ENCODE data around the gene G6PC2. TPM values are rescaled to one million over a fixed set of nuclear protein-coding genes. Genes with fewer than 3 reads are reported as not detected.
"Not testable (repeated sequence)": the region's sequence is repeated elsewhere in the genome, so short reads cannot be mapped to it uniquely, and the experiment has no call there.

Gene G6PC2
- total RNA-seq, 1 donor from 2014 or later: not detected

DNA sequence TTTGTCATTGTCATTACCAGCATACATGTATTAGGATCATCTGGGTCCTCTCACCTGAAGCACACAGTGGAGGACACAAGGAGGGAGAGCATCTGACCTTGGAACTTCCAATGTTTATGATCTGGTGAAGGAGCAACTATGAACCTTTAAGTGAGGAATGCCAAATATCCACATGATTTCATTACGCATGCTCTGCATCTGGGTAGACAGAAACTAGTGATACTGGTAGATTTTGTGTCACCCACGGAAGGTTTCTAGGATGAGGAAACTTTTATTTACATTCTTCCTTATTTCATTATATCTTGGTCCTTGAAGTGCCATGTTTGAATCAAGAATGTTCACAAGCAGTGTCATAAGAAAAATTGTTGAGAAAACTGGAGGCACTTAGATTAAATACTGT lies 42.9 kb upstream of the G6PC2 start:
- H3K4me3 ChIP-seq (ENCODE audit: low read depth, low read length): no peak overlapping the region
- TF ChIP-seq, protein P1, sequence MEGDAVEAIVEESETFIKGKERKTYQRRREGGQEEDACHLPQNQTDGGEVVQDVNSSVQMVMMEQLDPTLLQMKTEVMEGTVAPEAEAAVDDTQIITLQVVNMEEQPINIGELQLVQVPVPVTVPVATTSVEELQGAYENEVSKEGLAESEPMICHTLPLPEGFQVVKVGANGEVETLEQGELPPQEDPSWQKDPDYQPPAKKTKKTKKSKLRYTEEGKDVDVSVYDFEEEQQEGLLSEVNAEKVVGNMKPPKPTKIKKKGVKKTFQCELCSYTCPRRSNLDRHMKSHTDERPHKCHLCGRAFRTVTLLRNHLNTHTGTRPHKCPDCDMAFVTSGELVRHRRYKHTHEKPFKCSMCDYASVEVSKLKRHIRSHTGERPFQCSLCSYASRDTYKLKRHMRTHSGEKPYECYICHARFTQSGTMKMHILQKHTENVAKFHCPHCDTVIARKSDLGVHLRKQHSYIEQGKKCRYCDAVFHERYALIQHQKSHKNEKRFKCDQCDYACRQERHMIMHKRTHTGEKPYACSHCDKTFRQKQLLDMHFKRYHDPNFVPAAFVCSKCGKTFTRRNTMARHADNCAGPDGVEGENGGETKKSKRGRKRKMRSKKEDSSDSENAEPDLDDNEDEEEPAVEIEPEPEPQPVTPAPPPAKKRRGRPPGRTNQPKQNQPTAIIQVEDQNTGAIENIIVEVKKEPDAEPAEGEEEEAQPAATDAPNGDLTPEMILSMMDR (conservative IDR thresholded peaks at IDR 0.05; ENCODE audit: low read depth, low read length): no peak
- no peak for DNase-seq (ENCODE audit: low read depth)

DNA sequence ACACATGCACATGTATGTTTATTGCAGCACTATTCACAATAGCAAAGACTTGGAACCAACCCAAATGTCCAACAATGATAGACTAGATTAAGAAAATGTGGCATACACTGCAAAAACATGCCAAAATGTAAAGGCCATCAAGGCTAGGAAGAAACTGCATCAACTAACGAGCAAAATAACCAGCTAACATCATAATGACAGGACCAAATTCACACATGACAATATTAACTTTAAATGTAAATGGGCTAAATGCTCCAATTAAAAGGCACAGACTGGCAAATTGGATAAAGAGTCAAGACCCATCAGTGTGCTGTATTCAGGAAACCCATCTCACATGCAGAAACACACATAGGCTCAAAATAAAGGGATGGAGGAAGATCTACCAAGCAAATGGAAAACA lies 33.9 kb upstream of the G6PC2 start:
- H3K4me3 ChIP-seq (ENCODE audit: low read depth, low read length); DNase-seq (ENCODE audit: low read depth): not testable (repeated sequence)

DNA sequence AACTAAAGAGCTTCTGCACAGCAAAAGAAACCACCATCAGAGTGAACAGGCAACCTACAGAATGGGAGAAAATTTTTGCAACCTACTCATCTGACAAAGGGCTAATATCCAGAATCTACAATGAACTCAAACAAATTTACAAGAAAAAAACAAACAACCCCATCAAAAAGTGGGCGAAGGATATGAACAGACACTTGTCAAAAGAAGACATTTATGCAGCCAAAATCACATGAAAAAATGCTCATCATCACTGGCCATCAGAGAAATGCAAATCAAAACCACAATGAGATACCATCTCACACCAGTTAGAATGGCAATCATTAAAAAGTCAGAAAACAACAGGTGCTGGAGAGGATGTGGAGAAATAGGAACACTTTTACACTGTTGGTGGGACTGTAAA lies 30.7 kb upstream of the G6PC2 start:
- H3K4me3 ChIP-seq (ENCODE audit: low read depth, low read length); DNase-seq (ENCODE audit: low read depth): not testable (repeated sequence)

DNA sequence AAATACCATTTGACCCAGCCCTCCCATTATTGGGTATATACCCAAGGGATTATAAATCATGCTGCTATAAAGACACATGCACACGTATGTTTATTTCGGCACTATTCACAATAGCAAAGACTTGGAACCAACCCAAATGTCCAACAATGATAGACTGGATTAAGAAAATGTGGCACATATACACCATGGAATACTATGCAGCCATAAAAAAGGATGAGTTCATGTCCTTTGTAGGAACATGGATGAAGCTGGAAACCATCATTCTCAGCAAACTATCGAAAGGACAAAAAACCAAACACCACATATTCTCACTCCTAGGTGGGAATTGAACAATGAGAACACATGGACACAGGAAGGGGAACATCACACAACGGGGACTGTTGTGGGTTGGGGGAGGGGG lies 30.3 kb upstream of the G6PC2 start:
- not testable (repeated sequence) for DNase-seq (ENCODE audit: low read depth); H3K4me3 ChIP-seq (ENCODE audit: low read depth, low read length)

DNA sequence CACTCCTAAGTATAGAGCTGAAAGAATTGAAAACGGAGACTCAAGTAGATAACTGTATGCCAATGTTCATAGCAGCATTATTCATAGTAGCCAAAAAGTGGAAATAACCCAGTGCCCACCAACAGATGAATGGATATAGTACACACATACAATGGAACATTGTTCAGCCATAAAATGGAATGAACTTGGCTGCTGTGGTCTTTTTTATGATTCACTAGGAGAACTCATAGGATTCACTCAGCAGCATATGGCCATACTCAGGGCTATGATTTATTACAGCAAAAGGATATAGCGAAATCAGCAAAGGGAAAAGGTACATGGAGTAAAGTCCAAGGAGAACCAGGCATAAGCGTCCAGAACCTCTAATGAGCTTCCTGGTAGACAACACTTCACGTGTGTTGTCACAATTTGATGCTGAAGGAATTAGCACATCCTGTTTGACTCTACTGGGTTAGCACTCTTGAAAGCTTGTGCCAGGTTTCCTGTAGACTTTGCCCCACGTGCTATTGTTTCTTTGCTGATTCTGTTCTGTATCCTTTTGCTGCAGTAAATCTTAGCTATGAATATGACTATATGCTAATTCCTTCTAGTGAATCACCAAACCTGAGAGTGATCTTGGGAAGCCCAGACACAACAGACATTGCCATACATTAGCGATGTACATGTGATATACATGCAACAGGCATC lies 26.6 kb upstream of the G6PC2 start:
- H3K4me3 ChIP-seq (ENCODE audit: low read depth, low read length): no peak overlapping the region
- TF ChIP-seq, protein P1 (conservative IDR thresholded peaks at IDR 0.05; ENCODE audit: low read depth, low read length): no peak
- DNase-seq (ENCODE audit: low read depth): no peak

DNA sequence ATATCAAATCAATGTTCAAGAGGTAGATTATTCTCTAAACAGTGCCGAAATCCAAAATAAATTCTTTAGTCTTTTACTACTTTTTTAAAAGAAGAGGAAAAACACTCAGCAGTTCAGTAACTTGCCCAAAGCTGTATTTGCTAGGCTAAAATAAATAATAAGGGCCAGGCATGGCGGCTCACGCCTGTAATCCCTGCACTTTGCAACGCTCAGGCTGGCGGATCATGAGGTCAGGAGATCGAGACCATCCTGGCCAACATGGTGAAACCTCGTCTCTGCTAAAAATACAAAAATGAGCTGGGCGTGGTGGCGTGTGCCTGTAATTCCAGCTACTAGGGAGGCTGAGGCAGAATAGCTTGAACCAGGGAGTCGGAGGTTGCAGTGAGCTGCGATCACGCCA lies 18.9 kb upstream of the G6PC2 start:
- not testable (repeated sequence) for DNase-seq (ENCODE audit: low read depth)

DNA sequence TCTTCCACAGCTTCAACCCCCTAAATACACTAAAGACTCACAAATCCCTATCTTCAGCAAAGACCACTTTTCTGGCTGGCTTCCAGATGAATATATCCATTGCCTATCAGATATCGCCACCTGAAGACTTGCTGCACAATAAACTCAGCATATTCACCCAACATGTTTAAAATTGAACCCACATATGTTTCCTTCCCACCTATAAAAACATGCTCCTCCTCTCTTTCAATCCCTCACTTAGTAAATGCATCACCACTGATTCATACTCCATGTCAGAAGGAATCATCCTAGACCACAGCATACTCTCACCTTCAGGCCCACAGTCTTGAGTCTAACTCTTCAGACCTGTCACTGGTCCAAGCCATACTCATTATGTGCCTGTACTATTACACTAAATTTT lies 16.1 kb upstream of the G6PC2 start:
- no peak overlapping the region for H3K4me3 ChIP-seq (ENCODE audit: low read depth, low read length)
- TF ChIP-seq, protein P1 (conservative IDR thresholded peaks at IDR 0.05; ENCODE audit: low read depth, low read length): no peak
- no peak for DNase-seq (ENCODE audit: low read depth)

More for the DNA sequence above, 18.9 kb upstream of the G6PC2 start:
- not testable (repeated sequence) for H3K4me3 ChIP-seq (ENCODE audit: low read depth, low read length)

DNA sequence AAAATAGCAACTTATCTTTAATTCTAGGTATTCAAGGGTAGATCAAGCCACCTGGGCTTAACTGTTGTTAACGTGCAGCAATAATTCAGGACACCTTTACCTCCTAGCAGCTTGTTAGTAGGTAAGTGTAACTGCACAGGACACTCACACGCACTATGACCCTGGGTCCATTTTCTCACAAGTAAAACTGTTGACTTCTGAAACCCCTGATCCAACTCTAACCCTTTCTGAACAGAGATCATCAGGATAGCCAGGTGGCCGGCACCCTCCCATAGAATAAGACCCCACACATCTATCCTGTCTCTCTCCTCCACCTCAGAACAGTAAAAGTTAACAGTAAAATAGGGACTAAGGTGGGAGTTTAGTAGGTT lies 11.5 kb upstream of the G6PC2 start:
- peak overlapping the region; percentile 85 for H3K4me3 ChIP-seq (ENCODE audit: low read depth, low read length)
- no peak for DNase-seq (ENCODE audit: low read depth)
- TF ChIP-seq, protein P1 (conservative IDR thresholded peaks at IDR 0.05; ENCODE audit: low read depth, low read length): no peak

DNA sequence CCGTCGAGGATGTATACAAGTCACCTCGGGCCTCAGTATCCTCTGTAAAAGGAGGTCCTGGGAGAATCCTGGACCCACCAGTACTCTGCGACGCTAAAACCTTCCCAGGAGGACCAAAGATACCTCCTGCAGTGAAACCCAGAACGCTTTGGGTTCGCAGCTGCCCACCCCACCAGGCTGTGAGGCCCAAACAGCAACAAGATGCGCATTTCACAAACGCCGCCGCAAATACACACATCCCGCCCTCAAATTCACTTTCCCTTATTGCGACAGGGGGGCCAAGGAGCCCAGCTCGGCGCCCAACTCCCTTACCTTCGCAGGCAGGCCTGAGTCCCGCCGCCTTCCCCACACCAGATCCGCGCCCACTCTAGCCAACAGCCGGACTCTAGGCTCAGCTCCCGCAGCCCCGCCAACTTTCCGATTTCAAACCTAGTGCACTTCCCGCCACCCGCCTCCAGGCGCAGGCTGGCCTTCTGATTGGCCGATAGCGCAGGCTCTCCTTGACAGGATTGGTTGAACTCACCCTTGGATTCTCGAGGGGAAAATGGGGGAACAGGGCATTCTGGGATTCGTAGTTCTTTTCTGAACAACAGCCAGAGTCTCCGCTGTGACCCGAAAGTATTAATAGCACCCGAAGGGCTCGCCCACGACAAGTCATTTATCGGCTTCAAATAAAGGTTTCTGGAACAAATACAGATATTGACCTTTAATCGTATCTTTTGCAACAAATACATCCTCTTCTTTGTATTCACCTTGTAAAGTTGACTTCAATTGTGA lies 10.9 kb upstream of the G6PC2 start, which contains the start of gene SPC25:
Gene SPC25, minus strand, starts transcription at position 425 of the 777 bp plus-strand sequence. CDS start 911 bp downstream, outside the sequence.
- TF ChIP-seq, protein P1 (conservative IDR thresholded peaks at IDR 0.05; ENCODE audit: low read depth, low read length): no peak
- DNase-seq (ENCODE audit: low read depth): peak; percentile 36
- peak within 1 kb of the TSS; percentile 85 for H3K4me3 ChIP-seq (ENCODE audit: low read depth, low read length)
